SKM-1 treated with dmso at 0.1 percent for 144 hours (cell line): Measurements from ENCODE around the gene KIF26B.
"Not testable (repeated sequence)": the region's sequence is repeated elsewhere in the genome, so short reads cannot be mapped to it uniquely, and the experiment has no call there.

Source experiments
- DNase-seq: peaks from one replicate; lab custom pipeline; 2025; ENCODE audit not compliant: unreplicated experiment; lab: John Stamatoyannopoulos, UW

Gene KIF26B

DNA sequence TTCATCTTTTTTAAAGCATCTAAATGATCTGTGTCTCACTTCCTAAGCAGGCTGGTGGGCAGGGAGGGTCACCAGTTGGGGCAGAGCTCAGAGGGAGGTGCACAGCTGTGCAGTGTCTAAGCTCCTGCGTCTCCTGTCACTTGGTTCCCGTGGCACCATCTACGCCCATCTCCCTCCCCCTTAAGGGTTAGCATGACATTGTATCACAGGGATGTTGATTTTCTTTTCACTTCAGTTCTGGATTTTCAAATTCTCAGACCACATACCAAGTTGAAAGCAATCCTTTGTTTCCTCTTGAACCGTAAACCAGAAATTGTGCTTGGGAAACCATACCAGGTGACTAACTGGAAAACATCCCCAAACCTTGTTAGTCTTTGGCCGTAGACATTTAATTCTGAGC, 187.0 kb downstream of the KIF26B start:
- no peak for DNase-seq

DNA sequence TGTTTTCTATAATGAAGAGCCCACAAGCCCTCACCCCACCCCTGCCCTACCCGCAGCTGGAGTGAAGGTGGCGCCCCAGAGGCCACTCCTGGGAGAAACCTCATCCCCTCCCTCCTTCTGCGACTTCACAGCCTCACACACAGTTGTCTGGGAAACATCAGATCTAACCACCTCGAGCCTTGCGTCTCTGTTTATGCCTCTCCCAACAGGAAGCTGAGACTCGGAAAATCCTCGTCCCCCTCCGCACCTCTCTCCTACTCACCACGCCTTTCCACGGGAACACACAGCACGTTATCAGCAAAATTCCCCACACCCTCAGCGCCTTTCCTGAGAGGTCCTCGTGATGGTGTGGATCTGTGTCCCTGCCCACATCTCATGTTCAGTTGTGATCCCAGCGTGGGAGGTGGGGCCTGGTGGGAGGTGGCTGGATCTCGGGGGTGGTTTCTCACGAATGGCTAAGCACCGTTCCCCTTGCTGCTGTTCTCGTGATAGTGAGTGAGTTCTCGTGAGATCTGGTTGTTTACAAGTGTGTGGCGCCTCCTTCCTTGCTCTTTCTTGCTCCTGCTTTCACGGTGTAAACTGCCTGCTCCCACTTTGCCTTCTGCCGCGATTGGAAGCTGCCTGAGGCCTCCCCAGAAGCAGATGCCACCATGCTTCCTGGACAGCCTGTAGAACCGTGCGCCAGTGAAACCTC, 190.6 kb downstream of the KIF26B start:
- DNase-seq: no peak

DNA sequence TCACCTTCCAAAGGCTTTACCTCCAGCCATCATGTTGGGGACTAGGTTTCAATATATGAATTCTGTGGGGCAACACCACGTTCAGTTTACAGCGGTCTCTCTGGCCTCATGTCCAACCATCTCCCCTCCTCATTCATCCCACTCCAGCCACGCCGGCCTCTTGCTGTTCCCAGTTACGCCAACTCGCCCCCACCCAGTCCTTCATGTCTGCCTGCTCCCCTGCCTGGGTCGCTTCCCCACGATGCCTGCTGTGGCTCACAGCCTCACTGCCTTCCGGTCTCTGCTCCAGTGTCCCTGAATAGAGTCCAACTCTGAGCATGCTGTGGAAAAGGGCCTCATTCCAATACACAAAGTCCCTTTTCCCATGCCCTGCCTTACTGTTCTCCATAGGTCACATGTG, 193.8 kb downstream of the KIF26B start:
- DNase-seq: no peak

DNA sequence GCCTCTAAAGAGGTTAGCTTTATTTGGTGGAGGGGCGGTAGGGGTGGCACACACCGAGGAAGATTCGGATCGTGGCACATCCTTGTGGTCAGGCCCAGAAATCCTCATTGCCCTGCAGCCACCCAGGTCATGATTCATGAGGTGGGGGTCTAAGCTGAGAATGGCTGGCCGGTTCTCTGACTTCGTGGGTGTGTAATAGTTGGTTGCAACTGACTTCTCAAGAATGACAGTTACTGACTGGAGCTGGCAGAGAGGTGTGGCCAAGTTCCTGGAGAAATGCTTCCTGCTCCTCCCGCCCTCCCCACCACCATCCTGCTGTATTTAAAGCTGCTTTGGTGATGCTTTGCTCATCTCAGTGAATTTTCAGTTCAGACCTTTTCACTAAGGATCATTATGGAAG, 198.6 kb downstream of the KIF26B start:
- no peak for DNase-seq

DNA sequence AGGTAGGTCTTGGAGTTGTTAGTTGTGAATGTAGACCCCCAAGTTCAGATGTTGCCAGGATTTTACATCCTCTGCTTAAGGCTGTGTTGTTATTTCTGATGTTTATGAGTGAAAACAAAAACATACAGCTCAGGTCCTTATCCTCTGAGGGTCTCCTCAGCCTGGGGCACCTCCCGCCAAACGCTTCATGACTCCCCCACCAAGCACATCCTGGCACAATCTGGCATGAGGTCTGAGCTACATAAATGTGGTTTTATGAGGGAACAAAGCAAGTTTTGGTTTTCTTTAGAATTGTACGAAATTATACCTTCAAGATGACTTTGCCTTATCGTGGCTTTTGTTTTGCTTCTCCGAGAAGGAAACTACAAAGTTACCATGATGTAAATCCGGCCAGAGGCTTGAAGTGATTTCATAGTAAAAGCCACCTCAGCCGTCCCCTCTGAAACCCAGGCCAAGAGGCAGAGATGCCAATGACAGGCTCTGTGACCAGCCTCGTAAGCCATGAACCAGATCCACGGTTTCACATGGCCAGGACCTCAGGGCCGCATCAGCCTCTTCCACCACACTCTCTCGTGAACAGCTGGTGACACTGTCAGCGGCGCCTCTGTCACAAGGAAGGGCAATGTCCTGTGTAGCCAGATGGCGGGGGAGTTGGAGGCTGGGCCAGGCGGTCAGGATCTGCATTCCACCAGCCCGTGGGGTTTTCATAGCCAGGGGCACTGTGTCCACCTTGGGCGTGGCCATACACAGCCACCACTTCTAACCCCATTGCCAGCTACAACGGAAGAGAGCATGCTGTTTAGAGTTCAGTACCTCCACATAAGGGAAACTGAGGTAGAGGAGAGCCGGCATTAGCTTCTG, 199.4 kb downstream of the KIF26B start:
- DNase-seq: no peak

DNA sequence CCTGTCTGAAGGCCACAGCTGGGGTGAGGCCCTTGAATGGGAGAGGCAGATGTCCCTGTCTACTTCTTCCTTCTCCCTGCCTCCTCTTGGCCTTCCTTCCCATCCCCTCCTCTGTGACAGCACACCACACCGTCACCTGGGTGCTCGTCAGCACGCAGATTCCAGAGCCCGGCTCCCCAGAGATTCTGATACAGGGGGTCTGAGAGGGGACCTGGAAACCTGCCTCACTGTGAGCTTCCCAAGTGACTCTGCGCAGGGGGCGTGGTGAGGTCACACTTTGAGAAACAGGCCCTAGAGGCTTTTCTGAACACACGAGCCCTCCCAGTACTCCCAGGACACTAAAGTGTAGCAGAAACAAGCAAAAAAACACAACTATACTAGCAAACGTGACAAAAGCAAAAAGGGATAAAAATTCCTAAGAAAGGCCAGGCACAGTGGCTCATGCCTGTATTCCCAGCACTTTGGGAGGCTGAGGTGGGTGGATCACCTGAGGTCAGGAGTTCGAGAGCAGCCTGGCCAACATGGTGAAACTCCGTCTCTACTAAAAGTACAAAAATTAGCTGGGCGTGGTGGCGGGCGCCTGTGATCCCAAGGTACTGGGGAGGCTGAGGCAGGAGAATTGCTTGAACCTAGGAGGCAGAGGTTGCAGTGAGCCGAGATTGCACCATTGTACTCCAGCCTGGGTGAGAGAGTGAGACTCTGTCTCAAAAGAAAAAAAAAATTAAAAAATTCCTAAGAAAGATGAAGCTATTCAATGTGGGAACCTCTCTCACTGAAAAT, 201.3 kb downstream of the KIF26B start:
- not testable (repeated sequence) for DNase-seq

DNA sequence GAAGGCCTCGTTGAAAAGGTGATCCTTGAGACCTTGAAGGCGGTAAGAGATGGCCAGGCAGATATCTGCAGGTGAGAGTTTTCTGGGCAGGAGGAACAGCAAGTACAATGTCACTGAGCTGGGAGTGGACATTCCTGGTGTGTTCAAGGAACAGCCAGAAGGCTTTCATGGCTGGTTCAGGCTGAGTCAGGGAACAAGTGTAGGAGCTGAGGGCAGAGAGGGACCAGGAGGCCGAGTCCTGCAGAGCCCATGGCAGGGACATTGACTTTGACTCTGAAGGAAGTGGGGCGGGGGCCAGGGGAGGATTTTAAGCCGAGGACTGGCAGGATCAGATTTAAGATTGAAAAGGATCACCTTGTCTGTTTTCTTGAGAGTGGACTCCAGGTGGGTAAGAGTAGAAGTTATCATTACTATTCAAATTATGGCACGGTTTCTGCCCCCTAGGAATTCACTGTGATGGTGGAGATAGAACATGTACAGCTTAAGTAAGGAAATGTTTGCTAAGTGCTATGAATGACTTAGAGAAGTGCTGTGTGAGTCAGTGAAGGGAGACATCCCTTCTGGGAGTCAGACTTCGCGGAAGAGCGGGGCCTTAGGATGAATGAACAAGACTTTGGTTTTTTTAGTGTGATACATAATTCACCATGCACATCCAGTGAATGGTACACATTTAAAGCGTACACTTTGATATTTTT, 202.3 kb downstream of the KIF26B start:
- DNase-seq: no peak

DNA sequence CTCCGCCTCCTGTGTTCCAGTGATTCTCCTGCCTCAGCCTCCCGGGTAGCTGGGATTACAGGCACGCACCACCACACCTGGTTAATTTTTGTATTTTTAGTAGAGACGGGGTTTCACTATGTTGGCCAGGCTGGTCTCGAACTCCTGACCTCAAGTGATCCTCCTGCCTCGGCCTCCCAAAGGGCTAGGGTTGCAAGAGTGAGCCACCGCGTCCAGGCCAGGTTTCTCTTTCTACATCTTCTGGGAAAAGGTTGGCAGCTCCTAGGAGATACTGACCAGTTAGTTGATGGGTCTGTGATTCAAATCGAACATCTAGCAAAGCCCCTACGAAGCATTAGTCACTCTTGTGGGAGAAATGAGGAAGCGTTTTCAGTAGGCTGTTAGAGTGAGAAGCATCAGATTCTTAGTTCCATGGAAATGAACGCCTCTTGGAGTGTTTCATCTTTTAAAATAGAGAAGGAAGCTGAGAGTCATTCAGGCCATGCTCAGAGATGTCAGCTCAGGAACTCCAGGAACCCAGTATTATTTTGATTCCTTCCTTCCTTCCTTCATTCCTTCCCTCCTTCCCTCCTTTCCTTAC, 204.4 kb downstream of the KIF26B start:
- DNase-seq: not testable (repeated sequence)

DNA sequence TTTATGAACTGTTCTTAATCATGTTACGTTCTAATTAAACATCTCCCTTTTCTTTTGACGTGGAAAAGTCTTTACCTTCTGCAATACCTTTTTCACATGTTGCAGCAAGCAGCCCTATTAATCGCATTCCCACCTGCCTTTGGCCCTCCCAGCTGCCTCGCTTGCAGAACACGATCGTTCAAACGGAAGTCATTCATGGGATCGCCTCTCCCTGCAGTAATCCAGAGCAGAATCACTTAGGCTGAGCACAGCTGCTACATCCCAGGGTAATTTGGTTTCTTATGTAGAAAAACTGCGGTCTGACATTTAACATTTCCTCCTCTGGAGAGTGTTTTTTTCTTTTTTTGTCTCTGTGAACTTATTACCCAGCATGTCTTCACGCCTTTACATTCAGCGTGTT, 206.3 kb downstream of the KIF26B start:
- no peak for DNase-seq

DNA sequence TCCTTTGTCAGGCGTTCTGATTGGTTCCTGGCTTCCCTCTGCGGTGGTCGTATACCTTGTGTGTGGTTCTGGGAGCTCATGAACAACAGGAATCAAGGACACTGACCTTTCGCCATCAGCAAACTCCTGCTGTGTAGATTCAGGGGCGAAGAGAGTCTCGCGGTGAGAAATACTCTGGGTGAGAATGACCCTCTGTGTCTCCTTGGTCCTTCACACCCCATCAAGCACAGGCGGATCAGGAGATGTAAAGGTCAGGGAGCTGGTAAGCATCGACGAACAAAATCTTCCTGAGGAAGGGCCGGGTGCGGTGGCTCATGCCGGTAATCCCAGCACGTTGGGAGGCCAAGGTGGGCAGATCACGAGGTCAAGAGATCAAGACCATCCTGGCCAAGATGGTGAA, 207.2 kb downstream of the KIF26B start:
- DNase-seq: no peak

DNA sequence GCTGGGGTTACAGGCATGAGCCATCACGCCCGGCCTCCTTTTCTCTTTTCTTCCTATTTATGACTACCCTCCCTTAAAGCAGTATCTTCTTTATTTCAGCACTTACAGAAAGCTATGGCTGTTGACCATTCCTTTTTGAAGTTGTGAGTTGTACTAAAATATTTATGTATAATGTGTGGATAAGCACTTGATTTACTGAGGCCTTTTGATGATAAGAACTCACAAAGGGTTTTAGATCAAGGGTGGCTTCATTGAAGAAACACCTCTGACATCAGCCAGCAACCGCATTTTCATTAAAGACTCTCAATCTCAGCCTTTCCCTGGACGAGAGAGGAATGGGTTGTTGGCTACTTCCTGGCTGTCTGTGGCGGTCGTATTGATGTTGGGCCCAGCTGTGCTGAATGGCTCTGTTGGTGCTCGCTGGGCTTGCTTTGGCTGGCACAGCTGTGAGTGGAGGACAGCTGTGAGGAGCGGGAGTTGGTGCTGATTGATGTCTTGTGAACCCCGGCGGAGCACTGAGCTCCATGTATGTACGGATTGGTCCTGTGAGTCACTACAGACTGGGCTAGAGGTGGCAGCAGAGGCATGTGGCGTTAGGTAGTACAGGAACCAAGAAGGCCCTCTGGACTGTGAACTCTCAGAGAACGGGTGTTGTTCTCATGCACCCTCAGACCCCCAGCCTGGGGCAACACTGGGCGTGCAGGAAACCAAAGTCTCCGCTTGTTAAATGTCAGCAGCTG, 208.8 kb downstream of the KIF26B start:
- no peak for DNase-seq

DNA sequence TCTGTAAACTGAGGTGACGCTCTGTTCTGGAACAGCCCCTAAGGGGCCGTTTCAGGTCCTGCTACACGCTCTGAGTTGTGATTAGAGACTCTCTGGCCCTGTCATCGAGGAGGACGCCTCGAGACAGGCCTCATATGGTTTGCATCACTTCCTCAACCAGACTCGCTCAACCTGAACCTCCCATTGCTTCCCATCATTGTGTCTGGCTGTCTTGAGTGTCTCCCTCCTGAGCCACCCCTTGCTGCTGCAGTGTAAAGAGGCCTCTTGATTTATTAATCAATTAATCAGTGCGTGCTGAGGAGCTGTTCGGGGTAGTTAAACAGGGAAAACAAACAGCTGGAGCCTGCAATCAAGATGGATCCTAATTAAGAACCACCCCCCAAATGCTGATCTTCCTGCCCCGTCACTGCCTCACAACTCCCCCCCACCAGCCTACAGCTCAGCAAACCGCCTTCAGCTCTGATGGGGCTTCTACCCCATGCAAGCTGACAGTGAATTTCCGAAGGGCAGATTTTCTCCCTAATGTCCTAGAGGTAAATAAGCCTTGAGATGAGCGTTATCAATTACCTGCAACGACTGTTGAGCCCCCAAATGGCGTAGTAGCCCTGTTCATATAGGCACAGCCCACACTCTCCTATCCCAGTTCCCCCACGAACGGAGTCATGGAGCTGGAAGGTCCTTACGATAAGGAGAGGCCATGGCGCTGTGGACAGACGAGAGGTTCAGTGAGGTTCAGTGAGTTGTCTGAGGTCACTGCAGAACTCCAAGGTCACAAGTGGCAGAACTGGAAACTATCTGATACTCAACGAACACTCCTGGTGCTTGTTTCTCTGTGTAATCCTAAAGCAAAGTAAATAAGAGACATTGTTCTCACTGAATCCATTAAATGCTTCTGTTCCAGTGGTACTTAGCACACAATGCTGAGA, 210.6 kb downstream of the KIF26B start:
- DNase-seq: no peak

DNA sequence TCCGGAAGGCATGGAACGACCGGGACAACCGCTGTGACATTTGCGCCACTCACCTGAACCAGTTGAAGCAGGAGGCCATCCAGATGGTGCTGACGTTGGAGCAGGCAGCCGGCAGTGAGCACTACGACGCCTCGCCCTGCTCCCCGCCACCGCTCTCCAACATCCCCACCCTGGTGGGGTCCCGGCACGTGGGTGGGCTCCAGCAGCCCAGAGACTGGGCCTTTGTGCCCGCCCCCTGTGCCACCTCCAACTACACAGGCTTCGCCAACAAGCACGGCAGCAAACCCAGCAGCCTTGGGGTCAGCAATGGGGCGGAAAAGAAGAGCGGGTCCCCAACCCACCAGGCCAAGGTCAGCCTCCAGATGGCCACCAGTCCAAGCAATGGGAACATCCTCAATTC, 212.1 kb downstream of the KIF26B start:
- DNase-seq: no peak

DNA sequence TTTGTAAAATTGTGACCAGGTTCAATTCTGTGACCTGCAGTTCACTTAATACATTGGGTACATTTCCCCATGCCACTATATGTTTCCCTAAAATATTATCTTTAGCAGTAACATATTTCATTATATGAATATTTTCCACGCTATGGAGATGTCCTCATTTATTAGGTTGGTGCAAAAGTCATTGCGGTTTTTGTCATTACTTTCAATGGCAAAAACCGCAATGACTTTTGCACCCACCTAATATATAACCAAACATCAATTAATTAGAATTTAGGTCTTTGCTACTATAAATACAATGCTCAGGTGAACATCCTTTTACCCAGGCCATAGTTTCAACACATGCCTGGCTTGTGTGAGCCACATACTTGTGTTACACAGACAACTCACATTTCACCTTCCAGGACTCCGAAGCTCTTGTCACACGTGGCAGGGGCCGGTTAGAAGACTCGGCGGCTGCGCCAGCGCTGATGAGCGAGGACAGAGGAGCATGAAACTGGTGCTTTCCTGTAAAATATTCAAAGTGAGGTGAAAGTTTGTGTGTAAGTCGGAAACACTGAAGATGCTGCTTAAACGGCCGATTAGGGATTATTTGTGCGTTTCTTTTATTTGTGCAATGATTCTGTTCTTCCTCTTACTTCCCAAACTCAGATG, 215.5 kb downstream of the KIF26B start:
- no peak for DNase-seq

DNA sequence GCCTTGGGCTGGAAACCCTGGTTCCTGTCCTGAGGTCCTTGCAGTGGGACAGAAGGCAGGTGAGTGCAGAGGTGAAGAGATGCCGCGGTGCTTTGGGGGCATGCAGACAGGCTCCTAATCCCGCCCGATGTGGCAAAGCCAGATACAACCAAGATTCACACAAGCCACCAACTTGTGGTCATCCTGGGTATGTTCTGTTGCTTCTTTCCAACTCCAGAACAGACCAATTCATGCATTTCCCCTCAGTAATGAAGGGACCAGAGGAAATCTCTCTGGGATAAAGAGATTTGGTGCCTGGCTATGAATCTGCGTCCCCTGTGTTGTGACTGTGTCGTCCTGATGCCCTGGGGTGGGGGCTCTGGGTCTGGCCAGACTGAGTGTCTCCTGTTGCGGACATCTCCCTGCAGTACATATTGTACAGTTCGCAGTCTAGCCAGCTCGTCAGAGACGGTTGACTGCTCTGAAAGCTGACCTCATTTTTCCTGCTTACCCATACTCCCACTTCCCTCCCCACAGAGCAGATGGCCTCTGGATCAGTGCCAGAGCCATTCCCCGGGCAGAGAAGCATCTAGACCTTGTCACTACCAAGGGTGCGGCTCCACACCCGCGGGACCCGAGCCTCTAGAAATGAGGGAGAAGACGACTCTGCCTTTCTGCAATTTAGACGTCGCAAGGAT, 216.3 kb downstream of the KIF26B start:
- no peak for DNase-seq

DNA sequence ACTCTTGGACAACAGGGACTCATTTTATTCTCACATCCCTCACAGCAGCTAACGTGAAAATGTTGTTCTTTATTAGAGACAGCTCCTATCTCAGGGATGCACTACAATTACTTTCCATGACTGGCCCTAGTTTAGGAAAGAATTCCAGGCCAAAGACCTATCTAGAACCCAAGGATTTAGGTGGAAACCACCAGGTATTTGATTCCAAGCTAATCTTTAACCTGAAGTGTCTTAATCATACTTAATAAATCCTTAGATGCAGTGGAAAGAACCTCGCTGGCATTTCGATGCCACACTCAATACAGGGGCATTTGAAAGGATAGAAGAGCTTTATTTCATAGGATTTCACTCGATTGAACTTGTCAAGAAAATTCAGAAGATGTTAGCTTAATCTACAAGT, 218.3 kb downstream of the KIF26B start:
- DNase-seq: no peak

DNA sequence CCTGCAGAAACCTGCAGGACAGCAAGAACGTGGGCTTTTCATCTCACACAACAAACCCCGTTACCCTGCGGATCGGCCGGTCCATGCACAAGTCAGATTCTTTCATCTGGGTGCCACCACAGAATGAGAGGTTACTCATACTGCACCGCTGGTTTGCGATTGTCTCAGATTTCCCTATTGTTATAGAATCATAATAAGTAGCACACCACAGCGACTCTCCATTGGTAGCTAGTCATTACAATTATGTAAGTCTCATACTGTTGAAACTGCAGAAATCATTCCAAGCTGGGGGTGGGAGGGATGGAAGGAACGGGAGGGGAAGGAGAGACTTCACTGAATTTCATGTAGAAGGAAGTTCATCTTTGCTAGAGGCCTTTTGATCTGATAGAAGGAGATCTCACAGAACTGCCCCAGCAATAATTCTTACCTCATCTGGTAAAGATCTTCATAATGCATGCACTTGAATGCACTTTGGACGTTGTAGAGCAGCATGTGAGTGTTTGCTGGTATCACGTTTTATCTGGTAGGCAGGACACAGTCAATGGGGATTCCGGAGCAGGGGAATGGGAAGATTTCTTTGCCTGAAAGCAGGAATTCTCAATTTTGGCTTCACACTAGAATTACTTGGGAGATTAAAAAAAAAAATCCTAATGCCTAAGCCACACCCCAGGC, 221.1 kb downstream of the KIF26B start:
- DNase-seq: no peak
